Astrocyte of the cerebellum (primary cell): ENCODE data around the gene ZNF92.
A peak's percentile ranks its signal among the peaks of the same experiment; 100 is the strongest.
"Not testable (repeated sequence)": the region's sequence is repeated elsewhere in the genome, so short reads cannot be mapped to it uniquely, and the experiment has no call there.

Experiments
- DNase-seq: peaks from one replicate; pipeline ENCODE4 v3.0.0-alpha.2; 2011; ENCODE audit warnings: low read depth
- H3K4me3 ChIP-seq: 2 replicates; pipeline ENCODE4 v1.5.1; 2011; ENCODE audit warnings: mild to moderate bottlenecking, low read depth, low read length, moderate library complexity
- CTCF ChIP-seq: IDR thresholded peaks from 2 replicates; pipeline ENCODE4 v1.5.1; 2012; ENCODE audit warnings: low read length, low read depth, moderate library complexity, mild to moderate bottlenecking; ENCODE audit errors: missing control alignments
- in situ Hi-C: cut with HindIII; loops from 2 replicates; pipeline ENCODE4 v1.10.0; 2017; ENCODE audit warnings: low sequenced_read_pairs

The ZNF92 gene

DNA sequence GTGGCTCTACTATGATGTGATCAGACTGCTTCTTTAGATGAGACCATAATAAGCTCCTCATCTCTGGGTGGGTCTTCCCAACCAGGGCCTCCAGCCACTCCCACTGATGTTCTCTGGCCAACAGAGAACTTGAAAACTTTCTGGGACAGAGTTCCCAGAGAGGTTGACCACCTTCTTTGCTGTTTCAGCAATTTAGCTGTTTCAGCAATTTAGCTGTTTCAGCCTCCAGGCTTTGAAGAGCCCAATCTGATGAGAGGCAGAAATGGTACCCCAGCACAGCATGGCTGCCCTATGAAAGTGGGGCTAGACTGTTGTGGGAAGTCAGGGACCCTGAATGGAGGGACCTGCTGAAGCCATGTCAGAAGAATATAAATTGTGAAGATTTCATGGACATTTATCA, 49.0 kb downstream of the ZNF92 start:
- no peak for DNase-seq
- no peak for TF ChIP-seq CTCF
- no peak overlapping the region for H3K4me3 ChIP-seq
- in situ Hi-C loops = no loop called here

- in situ Hi-C loops, DNase-seq, H3K4me3 ChIP-seq: not testable (repeated sequence)
These were observed 49.6 kb downstream of the ZNF92 start for GRCh38 chr7:65423286-65423685.

DNA sequence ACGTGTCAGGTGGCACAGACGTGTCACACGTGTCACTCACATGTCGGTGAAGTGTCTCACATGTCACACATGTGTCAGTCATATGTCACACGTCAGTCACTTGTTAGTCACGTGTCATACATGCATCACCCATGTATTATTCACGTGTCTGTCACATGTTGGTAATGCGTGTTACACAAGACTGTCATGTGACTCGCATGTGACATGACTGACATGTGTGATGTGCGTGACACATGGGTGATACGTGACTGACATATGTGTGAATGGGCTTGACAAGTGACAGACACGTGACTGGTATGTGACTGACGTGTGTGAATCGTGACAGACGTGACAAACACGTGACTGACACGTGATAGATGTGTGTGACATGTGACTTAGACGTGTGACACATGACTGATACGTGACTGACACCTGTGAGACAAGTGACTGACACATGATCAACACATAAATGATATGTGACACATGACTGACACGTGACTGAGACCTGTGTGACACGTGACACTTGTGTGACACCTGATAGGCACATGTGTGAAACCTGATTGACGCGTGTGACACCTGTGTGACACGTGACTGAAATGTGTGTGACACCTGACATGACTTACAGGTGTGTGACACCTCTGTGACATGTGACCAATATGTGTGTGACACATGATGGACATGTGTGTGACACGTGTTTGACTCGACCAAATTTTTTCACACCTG, 56.1 kb downstream of the ZNF92 start:
- no peak overlapping the region for H3K4me3 ChIP-seq
- no peak for DNase-seq
- in situ Hi-C loops = no loop called here
- TF ChIP-seq CTCF = no peak

- in situ Hi-C loops = no loop called here
- DNase-seq = no peak
- no peak overlapping the region for H3K4me3 ChIP-seq
- no peak for TF ChIP-seq CTCF
These were observed 56.9 kb downstream of the ZNF92 start for GRCh38 chr7:65430344-65431186.

DNA sequence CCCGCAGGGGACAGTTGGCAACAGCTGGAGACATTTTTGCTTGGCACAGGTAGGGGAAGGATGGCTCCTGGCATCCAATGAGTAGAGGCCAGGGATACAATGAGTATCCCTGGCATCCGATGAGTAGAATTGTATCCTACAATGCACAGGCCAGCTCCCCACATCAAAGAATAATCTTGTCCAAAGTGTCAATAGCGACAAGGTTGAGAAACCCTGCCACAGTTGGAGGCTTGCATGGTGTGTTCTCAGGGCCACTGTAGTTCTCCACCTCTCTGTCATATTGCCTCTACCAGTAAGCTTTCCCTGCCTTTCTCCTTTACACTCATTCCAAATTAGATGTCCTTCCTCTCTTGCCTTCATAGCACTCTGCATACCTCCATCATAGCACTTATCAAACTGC, 60.7 kb downstream of the ZNF92 start:
- TF ChIP-seq CTCF = no peak
- in situ Hi-C loops = no loop called here
- H3K4me3 ChIP-seq = no peak overlapping the region
- DNase-seq = no peak

- no peak for DNase-seq
- H3K4me3 ChIP-seq = no peak overlapping the region
- TF ChIP-seq CTCF = no peak
- in situ Hi-C loops = no loop called here
These were observed 62.5 kb downstream of the ZNF92 start for GRCh38 chr7:65436163-65436562.

- no peak for TF ChIP-seq CTCF
- peak; percentile 78 for DNase-seq
- in situ Hi-C loops = no loop called here
- H3K4me3 ChIP-seq = no peak overlapping the region
These were observed 64.9 kb downstream of the ZNF92 start for GRCh38 chr7:65438598-65438997.
